Parathyroid adenoma (tissue), 2 donors: ENCODE measurements around the gene ADSS1.

Experiments
- H2AFZ ChIP-seq: fragments of 300-600 bp; sonication (generic); one replicate; pipeline ENCODE4 v1.7.0; 2017; ENCODE audit warnings: antibody characterized with exemption, mild to moderate bottlenecking
- H3K27ac ChIP-seq: fragments of 300-600 bp; sonication (generic); one replicate; pipeline ENCODE4 v1.7.0; 2017
- H3K27me3 ChIP-seq: fragments of 300-600 bp; sonication (generic); one replicate; pipeline ENCODE4 v1.7.0; 2017; ENCODE audit warnings: low read length; ENCODE audit not compliant: control insufficient read depth, insufficient read depth
- H3K36me3 ChIP-seq: fragments of 300-600 bp; sonication (generic); one replicate; pipeline ENCODE4 v1.7.0; 2017; ENCODE audit warnings: low read length; ENCODE audit not compliant: control insufficient read depth, insufficient read depth
- H3K4me1 ChIP-seq: fragments of 300-600 bp; sonication (generic); one replicate; pipeline ENCODE4 v1.7.0; 2017; ENCODE audit warnings: control low read depth
- H3K4me2 ChIP-seq: fragments of 300-600 bp; sonication (generic); one replicate; pipeline ENCODE4 v1.7.0; 2017; ENCODE audit warnings: low read length
- H3K4me3 ChIP-seq: fragments of 300-600 bp; sonication (generic); one replicate; pipeline ENCODE4 v1.7.0; 2017; ENCODE audit warnings: low read depth, low read length
- H3K79me2 ChIP-seq: fragments of 300-600 bp; sonication (generic); one replicate; pipeline ENCODE4 v1.7.0; 2017; ENCODE audit warnings: control low read depth
- H3K9ac ChIP-seq: fragments of 300-600 bp; sonication (generic); one replicate; pipeline ENCODE4 v1.7.0; 2017; ENCODE audit warnings: mild to moderate bottlenecking
- H3K9me3 ChIP-seq: fragments of 300-600 bp; sonication (generic); one replicate; pipeline ENCODE4 v1.7.0; 2017; ENCODE audit warnings: low read length; ENCODE audit not compliant: control insufficient read depth
- CTCF ChIP-seq: fragments of 300-600 bp; sonication (generic); IDR thresholded peaks from one replicate; pipeline ENCODE4 v1.7.0; 2017; ENCODE audit warnings: antibody characterized with exemption, mild to moderate bottlenecking
- donor health status: primary hyperparathyroidism.

The ADSS1 gene

GRCh38 chr14:104794631-104794992 lies 70.6 kb downstream of the ADSS1 start:
- no peaks in the 10 kb centered on the region for H3K36me3 ChIP-seq
- peak overlapping the region; percentile 66 for H3K4me3 ChIP-seq
- TF ChIP-seq CTCF, result no peak
- peak overlapping the region; percentile 19 for H2AFZ ChIP-seq
- no peaks in the 10 kb centered on the region for H3K9me3 ChIP-seq
- no peaks in the 10 kb centered on the region for H3K27me3 ChIP-seq
- no peak overlapping the region for H3K27ac ChIP-seq
- H3K4me2 ChIP-seq, result peak overlapping the region; percentile 96
- peaks cover 19% of the 10 kb centered on the region for H3K4me1 ChIP-seq
- H3K9ac ChIP-seq, result peak overlapping the region; percentile 73
- peaks cover 48% of the 10 kb centered on the region for H3K79me2 ChIP-seq

- Histone ChIP-seq H3K4me3 (peak within 1 kb of the TSS; percentile 66), H3K27ac (peak within 1 kb of the TSS; percentile 47), H3K4me2 (peak within 1 kb of the TSS; percentile 96), H3K4me1 (peaks cover 19% of the 10 kb centered on the region), H3K27me3 (no peaks in the 10 kb centered on the region), H3K9me3 (no peaks in the 10 kb centered on the region), H2AFZ (peak within 1 kb of the TSS; percentile 91), H3K9ac (peak within 1 kb of the TSS; percentile 73), H3K79me2 (peaks cover 44% of the 10 kb centered on the region), H3K36me3 (no peaks in the 10 kb centered on the region)
- TF ChIP-seq CTCF, result no peak
These were observed 71.2 kb downstream of the ADSS1 start, which contains the start of gene AKT1 for GRCh38 chr14:104794993-104795780. Gene AKT1, minus strand, starts transcription at chr14:104795748. Its CDS starts 3,105 bp downstream, at chr14:104792643.

- peak overlapping the region; percentile 91 for H2AFZ ChIP-seq
- peak overlapping the region; percentile 93 for H3K4me2 ChIP-seq
- no peak for TF ChIP-seq CTCF
- H3K9ac ChIP-seq, result no peak overlapping the region
- H3K79me2 ChIP-seq, result peaks cover 37% of the 10 kb centered on the region
- peak overlapping the region; percentile 47 for H3K27ac ChIP-seq
- no peaks in the 10 kb centered on the region for H3K36me3 ChIP-seq
- H3K4me3 ChIP-seq, result peak overlapping the region; percentile 57
- H3K9me3 ChIP-seq, result no peaks in the 10 kb centered on the region
- H3K27me3 ChIP-seq, result no peaks in the 10 kb centered on the region
- peaks cover 19% of the 10 kb centered on the region for H3K4me1 ChIP-seq
These were observed 72.0 kb downstream of the ADSS1 start for GRCh38 chr14:104795781-104796686.

GRCh38 chr14:104796687-104797081 lies 72.7 kb downstream of the ADSS1 start:
- no peaks in the 10 kb centered on the region for H3K36me3 ChIP-seq
- no peak for TF ChIP-seq CTCF
- H3K79me2 ChIP-seq, result peaks cover 31% of the 10 kb centered on the region
- no peak overlapping the region for H3K9ac ChIP-seq
- H3K9me3 ChIP-seq, result no peaks in the 10 kb centered on the region
- no peak overlapping the region for H2AFZ ChIP-seq
- peaks cover 22% of the 10 kb centered on the region for H3K4me1 ChIP-seq
- H3K4me3 ChIP-seq, result no peak overlapping the region
- no peak overlapping the region for H3K27ac ChIP-seq
- H3K27me3 ChIP-seq, result no peaks in the 10 kb centered on the region
- H3K4me2 ChIP-seq, result no peak overlapping the region
